ENCODE data around the gene SPNS1. TPM values are rescaled to one million over a fixed set of nuclear protein-coding genes. Genes with fewer than 3 reads are reported as not detected.
A peak's percentile ranks its signal among the peaks of the same experiment; 100 is the strongest.
"Not testable (repeated sequence)": the region's sequence is repeated elsewhere in the genome, so short reads cannot be mapped to it uniquely, and the experiment has no call there.

The SPNS1 gene
- 10 to 100 TPM; 31.0 to 34.4 TPM for total RNA-seq
- 10 to 100 TPM; 28.2 to 30.4 TPM for polyA plus RNA-seq

DNA sequence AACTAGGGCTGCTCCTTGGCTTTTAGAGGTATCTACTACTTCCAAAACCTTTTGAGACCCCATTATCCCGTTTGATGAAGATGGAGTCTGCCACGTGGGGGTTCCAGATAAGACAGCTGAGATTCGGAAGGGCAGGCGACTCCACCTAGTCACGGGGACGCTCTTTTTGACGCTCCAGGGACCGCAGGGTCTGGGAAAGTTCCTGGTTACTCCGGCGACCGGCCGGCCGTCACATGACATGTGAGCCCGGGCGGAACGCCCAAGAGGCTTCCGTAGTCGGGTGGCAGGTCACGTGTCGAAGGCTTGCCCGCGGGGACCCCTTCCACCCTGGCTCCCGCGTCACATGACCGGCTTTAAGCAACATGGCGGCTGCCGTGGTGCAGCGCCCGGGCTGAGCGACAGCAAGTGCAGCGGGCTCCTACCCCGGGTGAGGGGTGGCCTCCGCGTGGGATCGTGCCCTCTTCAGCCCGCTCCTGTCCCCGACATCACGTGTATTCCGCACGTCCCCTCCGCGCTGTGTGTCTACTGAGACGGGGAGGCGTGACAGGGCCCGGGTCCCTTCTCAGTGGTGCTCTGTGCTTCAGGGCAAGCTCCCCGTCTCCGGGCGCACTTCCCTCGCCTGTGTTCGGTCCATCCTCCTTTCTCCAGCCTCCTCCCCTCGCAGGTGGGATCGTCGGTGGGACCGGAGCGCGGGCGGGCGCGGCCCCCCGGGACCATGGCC lies at the start of gene SPNS1:
Gene SPNS1 (plus strand): TSS at position 342 of the 721 bp plus-strand sequence. CDS start 374 bp downstream, at position 716.
- Histone ChIP-seq H3K4me3 (ENCODE audit: low read length in 2 of 2) (peak within 1 kb of the TSS; percentile 65 to 91), H3K27me3 (ENCODE audit: insufficient read depth, low read length) (no peaks in the 10 kb centered on the region), H3K36me3 (ENCODE audit: insufficient read depth, low read length) (peaks cover 7% of the 10 kb centered on the region), H3K9me3 (ENCODE audit: control insufficient read depth in 1 of 2, low read length in 2 of 2) (no peaks in the 10 kb centered on the region), H3K27ac (ENCODE audit: low read depth, low read length) (peak within 1 kb of the TSS; percentile 71), H3K4me1 (ENCODE audit: insufficient read depth, low read length) (peaks cover 32% of the 10 kb centered on the region)
- peak within 1 kb of the TSS; percentile 97 to 99 (median 98) for H3K4me3 Mint-ChIP-seq
- no peaks in the 10 kb centered on the region for H3K27me3 Mint-ChIP-seq
- peak; percentile 84 to 90 (median 86) for DNase-seq
- no peaks in the 10 kb centered on the region for H3K9me3 Mint-ChIP-seq
- intact Hi-C loops (cut with micrococcal nuclease): loop anchor here (1.0 to 2.0 kb wide), 5 partner anchors 11 to 150 kb away; partner anchors contain the start of genes LAT, NFATC2IP and RABEP2
- peak within 1 kb of the TSS; percentile 93 to 99 (median 97) for H3K27ac Mint-ChIP-seq
- ChIA-PET CTCF (ENCODE audit: partially characterized antibody) (interaction anchor here (0.9 to 2.6 kb wide), 16 partner anchors 8 to 140 kb away, joined by 3 to 23 read pairs (median 4); partner anchors contain the start of gene LAT), POLR2A (ENCODE audit: partially characterized antibody) (interaction anchor here (0.6 to 7.3 kb wide), 20 partner anchors 12 to 798 kb away, joined by 3 to 155 read pairs (median 4); partner anchors contain the start of genes ATXN2L, LAT, NFATC2IP and RABEP2)
- H3K36me3 Mint-ChIP-seq: peaks cover 12 to 24% of the 10 kb centered on the region in 2 donors
- H3K4me1 Mint-ChIP-seq: peaks cover 29 to 45% (median 36%) of the 10 kb centered on the region in 4 donors

- Mint-ChIP-seq H3K27me3 (no peaks in the 10 kb centered on the region), H3K36me3 (peaks cover 5 to 17% of the 10 kb centered on the region in 2 donors), H3K27ac (peak overlapping the region; percentile 96 to 100 (median 99)), H3K9me3 (peaks cover 0 to 2% (median 0%) of the 10 kb centered on the region in 8 donors), H3K4me3 (peak overlapping the region; percentile 91 to 96 (median 94)), H3K4me1 (peaks cover 10 to 31% (median 20%) of the 10 kb centered on the region in 4 donors)
- ChIA-PET POLR2A (ENCODE audit: partially characterized antibody) (interaction anchor here (1.0 to 3.4 kb wide), 15 partner anchors 11 to 103 kb away, joined by 3 to 28 read pairs (median 8); partner anchors contain the start of genes ATXN2L, LAT, NFATC2IP and SH2B1), CTCF (ENCODE audit: partially characterized antibody) (interaction anchor here (0.9 to 3.8 kb wide), 3 partner anchors 19 to 24 kb away, joined by 3 to 20 read pairs (median 19); no protein-coding TSS in a partner anchor)
- intact Hi-C loops (cut with micrococcal nuclease): loop anchor here (1.0 to 2.0 kb wide), 5 partner anchors 25 to 103 kb away; partner anchors contain the start of genes ATXN2L, NFATC2IP, SPNS1 and TUFM
- DNase-seq: peak; percentile 84 to 90 (median 86)
- peak overlapping the region; percentile 66 to 95 for H3K4me3 ChIP-seq (ENCODE audit: low read length in 2 of 2)
- peaks cover 16% of the 10 kb centered on the region for H3K4me1 ChIP-seq (ENCODE audit: insufficient read depth, low read length)
- H3K9me3 ChIP-seq (ENCODE audit: control insufficient read depth in 1 of 2, low read length in 2 of 2): no peaks in the 10 kb centered on the region
- H3K36me3 ChIP-seq (ENCODE audit: insufficient read depth, low read length): no peaks in the 10 kb centered on the region
- H3K27me3 ChIP-seq (ENCODE audit: insufficient read depth, low read length): no peaks in the 10 kb centered on the region
- H3K27ac ChIP-seq (ENCODE audit: low read depth, low read length): peak overlapping the region; percentile 93
These were observed 49.0 kb upstream of the SPNS1 start for GRCh38 chr16:28925386-28926228.

- H3K36me3 ChIP-seq (ENCODE audit: insufficient read depth, low read length); intact Hi-C loops (cut with micrococcal nuclease); DNase-seq; H3K4me3 ChIP-seq (ENCODE audit: low read length in 2 of 2); H3K9me3 Mint-ChIP-seq; H3K27me3 Mint-ChIP-seq; H3K9me3 ChIP-seq (ENCODE audit: control insufficient read depth in 1 of 2, low read length in 2 of 2); H3K27me3 ChIP-seq (ENCODE audit: insufficient read depth, low read length): not testable (repeated sequence)
- Mint-ChIP-seq H3K4me1 (peaks cover 14 to 36% (median 25%) of the 10 kb centered on the region in 4 donors), H3K4me3 (peak overlapping the region; percentile 91 to 96 (median 94)), H3K27ac (peak overlapping the region; percentile 96 to 100 (median 99)), H3K36me3 (peaks cover 2 to 14% of the 10 kb centered on the region in 2 donors)
- Histone ChIP-seq H3K27ac (ENCODE audit: low read depth, low read length) (peak overlapping the region; percentile 93), H3K4me1 (ENCODE audit: insufficient read depth, low read length) (peaks cover 21% of the 10 kb centered on the region)
- CTCF ChIA-PET (ENCODE audit: partially characterized antibody): interaction anchor here (0.9 to 3.7 kb wide), 2 partner anchors 19 to 23 kb away, joined by 3 to 19 read pairs; no protein-coding TSS in a partner anchor
- POLR2A ChIA-PET (ENCODE audit: partially characterized antibody): interaction anchor here (1.6 to 3.4 kb wide), 8 partner anchors 10 to 104 kb away, joined by 8 to 28 read pairs (median 12); partner anchors contain the start of genes ATXN2L, NFATC2IP, SH2B1 and SPNS1
These were observed 48.3 kb upstream of the SPNS1 start for GRCh38 chr16:28926284-28926683.

DNA sequence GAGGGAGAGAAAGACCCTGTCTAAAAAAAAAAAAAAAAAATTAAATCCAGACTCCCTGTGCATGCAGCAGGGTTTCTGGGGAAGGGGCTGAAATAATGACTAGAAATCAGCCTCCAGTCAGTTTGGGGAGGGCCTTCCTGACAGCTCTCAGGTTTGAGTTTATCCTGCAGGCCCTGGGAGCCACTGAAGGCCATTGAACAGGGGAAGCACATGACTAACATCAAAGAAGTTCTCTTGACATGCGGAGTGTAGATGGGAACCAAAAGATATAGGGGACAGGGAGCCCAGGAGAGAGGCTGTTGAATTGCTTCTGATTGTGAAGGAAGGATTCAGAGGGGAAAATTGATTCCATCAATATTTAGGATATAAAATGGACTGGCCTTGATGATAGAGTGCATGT lies 46.8 kb upstream of the SPNS1 start:
- H3K27me3 ChIP-seq (ENCODE audit: insufficient read depth, low read length): no peaks in the 10 kb centered on the region
- no peak overlapping the region for H3K27ac ChIP-seq (ENCODE audit: low read depth, low read length)
- Mint-ChIP-seq H3K27me3 (no peaks in the 10 kb centered on the region), H3K9me3 (peaks cover 0 to 2% (median 0%) of the 10 kb centered on the region in 8 donors), H3K4me1 (peaks cover 14 to 36% (median 25%) of the 10 kb centered on the region in 4 donors), H3K4me3 (no peak overlapping the region), H3K36me3 (peaks cover 0 to 13% of the 10 kb centered on the region in 2 donors), H3K27ac (peak overlapping the region in 3 of 7 donors; percentile 20 to 22 (median 21))
- H3K4me1 ChIP-seq (ENCODE audit: insufficient read depth, low read length): peaks cover 21% of the 10 kb centered on the region
- POLR2A ChIA-PET (ENCODE audit: partially characterized antibody): interaction anchor here (0.6 to 2.4 kb wide), 2 partner anchors 9 to 820 kb away, joined by 3 to 8 read pairs; no protein-coding TSS in a partner anchor
- no peak overlapping the region for H3K4me3 ChIP-seq (ENCODE audit: low read length in 2 of 2)
- CTCF ChIA-PET (ENCODE audit: partially characterized antibody): interaction anchor here (3.7 kb wide), 1 partner anchor 17 kb away, joined by 19 read pairs; no protein-coding TSS in a partner anchor
- DNase-seq: no peak
- no peaks in the 10 kb centered on the region for H3K36me3 ChIP-seq (ENCODE audit: insufficient read depth, low read length)
- no peaks in the 10 kb centered on the region for H3K9me3 ChIP-seq (ENCODE audit: control insufficient read depth in 1 of 2, low read length in 2 of 2)
- intact Hi-C loops (cut with micrococcal nuclease): no loop called here

GRCh38 chr16:28930203-28930602 lies 44.4 kb upstream of the SPNS1 start:
- H3K27ac ChIP-seq (ENCODE audit: low read depth, low read length): no peak overlapping the region
- Mint-ChIP-seq H3K36me3 (peaks cover 0 to 6% of the 10 kb centered on the region in 2 donors), H3K4me3 (no peak overlapping the region), H3K27me3 (no peaks in the 10 kb centered on the region), H3K4me1 (peaks cover 11 to 27% (median 18%) of the 10 kb centered on the region in 4 donors), H3K9me3 (no peaks in the 10 kb centered on the region), H3K27ac (peak overlapping the region in 5 of 7 donors; percentile 35 to 91 (median 72))
- no peaks in the 10 kb centered on the region for H3K9me3 ChIP-seq (ENCODE audit: control insufficient read depth in 1 of 2, low read length in 2 of 2)
- no peaks in the 10 kb centered on the region for H3K27me3 ChIP-seq (ENCODE audit: insufficient read depth, low read length)
- ChIA-PET POLR2A (ENCODE audit: partially characterized antibody) (interaction anchor here (1.3 kb wide), 1 partner anchor 15 kb away, joined by 3 read pairs; no protein-coding TSS in a partner anchor), CTCF (ENCODE audit: partially characterized antibody) (interaction anchor here (0.8 kb wide), 1 partner anchor 15 kb away, joined by 4 read pairs; no protein-coding TSS in a partner anchor)
- H3K4me1 ChIP-seq (ENCODE audit: insufficient read depth, low read length): peaks cover 14% of the 10 kb centered on the region
- no peak for DNase-seq
- H3K4me3 ChIP-seq (ENCODE audit: low read length in 2 of 2): no peak overlapping the region
- intact Hi-C loops (cut with micrococcal nuclease): no loop called here
- H3K36me3 ChIP-seq (ENCODE audit: insufficient read depth, low read length): no peaks in the 10 kb centered on the region

- ChIA-PET POLR2A (ENCODE audit: partially characterized antibody) (interaction anchor here (1.9 kb wide), 1 partner anchor 84 kb away, joined by 5 read pairs; the partner anchor contains the start of gene TUFM), CTCF (ENCODE audit: partially characterized antibody) (interaction anchor here (0.8 kb wide), 1 partner anchor 15 kb away, joined by 4 read pairs; no protein-coding TSS in a partner anchor)
These were observed 43.9 kb upstream of the SPNS1 start for GRCh38 chr16:28930652-28931051.

More at GRCh38 chr16:28930652-28931051, 43.9 kb upstream of the SPNS1 start:
- H3K4me1 Mint-ChIP-seq: peaks cover 11 to 24% (median 17%) of the 10 kb centered on the region in 4 donors
- no peak overlapping the region for H3K4me3 Mint-ChIP-seq
- no peaks in the 10 kb centered on the region for H3K9me3 Mint-ChIP-seq
- H3K4me3 ChIP-seq (ENCODE audit: low read length in 2 of 2): no peak overlapping the region
- peak overlapping the region; percentile 40 to 91 (median 72) for H3K27ac Mint-ChIP-seq
- H3K36me3 ChIP-seq (ENCODE audit: insufficient read depth, low read length): no peaks in the 10 kb centered on the region
- H3K4me1 ChIP-seq (ENCODE audit: insufficient read depth, low read length): peaks cover 13% of the 10 kb centered on the region
- no peak for DNase-seq
- H3K9me3 ChIP-seq (ENCODE audit: control insufficient read depth in 1 of 2, low read length in 2 of 2): no peaks in the 10 kb centered on the region
- peaks cover 0 to 3% of the 10 kb centered on the region in 2 donors for H3K36me3 Mint-ChIP-seq
- intact Hi-C loops (cut with micrococcal nuclease): no loop called here
- no peaks in the 10 kb centered on the region for H3K27me3 ChIP-seq (ENCODE audit: insufficient read depth, low read length)
- no peaks in the 10 kb centered on the region for H3K27me3 Mint-ChIP-seq
- H3K27ac ChIP-seq (ENCODE audit: low read depth, low read length): no peak overlapping the region

Data from CD4-positive, alpha-beta memory T cell (primary cell).